Islet precursor cell (in vitro differentiated cells): ENCODE results near the gene TSSK3.
"Not testable (repeated sequence)": the region's sequence is repeated elsewhere in the genome, so short reads cannot be mapped to it uniquely, and the experiment has no call there.

Source experiments
- DNase-seq: peaks from one replicate; pipeline ENCODE4 v3.0.0-alpha.2; 2018

The TSSK3 gene

DNA sequence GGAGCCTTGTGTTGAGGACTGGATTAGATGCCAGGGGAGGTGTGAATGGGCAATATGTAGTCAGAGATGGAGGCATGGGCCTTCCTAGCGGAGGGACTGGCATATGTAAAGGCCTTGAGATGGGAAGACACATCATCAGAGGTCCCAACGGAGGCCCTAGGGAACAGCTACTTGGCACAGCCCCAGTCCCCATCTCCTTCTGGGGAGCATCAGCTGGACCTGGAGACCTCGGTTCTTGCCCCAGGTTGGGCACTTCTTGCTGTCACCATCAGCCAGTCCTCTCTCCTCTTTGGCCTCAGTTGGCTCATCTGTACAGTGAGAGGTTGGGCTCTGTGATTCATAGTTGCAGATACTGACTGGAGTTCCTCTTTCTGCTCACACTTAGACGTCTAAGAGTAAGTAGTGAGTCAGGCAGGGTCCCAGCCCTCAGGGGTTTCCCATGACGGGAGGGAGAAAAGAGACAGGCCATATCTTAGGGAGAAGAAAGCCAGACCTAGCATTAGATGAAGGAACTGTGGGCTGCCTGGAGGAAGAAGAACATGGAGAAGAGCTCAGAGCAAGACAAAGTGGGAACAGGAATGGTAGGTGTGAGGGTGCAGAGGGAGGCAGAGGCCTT lies 22.9 kb upstream of the TSSK3 start:
- DNase-seq = peak; percentile 96

DNA sequence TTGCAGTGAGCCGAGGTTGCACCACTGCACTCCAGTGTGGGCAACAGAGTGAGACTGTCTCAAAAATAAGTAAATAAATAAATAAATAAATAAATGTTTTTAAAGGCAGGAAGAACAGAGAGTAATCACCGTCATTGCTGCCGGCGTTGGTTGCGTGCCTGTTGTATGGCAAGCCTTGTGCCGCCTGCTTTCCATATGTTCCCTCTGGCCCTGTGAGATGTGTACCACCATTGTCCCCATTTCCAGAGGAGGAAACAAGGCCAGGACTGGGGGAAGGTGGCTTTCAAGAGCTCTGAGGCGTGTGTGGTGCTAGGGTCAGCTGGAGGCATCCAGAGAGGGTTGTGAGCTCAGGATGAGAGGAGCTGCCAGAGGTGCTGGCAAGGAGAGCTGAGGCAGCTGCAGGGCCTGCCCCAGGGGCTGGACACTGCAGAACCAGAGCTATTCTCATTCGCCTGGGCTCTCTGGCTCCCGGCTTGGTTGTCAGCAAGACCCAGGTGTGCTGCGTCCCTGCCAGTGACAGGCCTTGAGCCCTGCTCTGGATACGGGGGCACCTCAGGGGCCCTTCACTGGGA lies 21.1 kb upstream of the TSSK3 start:
- DNase-seq = peak; percentile 61

DNA sequence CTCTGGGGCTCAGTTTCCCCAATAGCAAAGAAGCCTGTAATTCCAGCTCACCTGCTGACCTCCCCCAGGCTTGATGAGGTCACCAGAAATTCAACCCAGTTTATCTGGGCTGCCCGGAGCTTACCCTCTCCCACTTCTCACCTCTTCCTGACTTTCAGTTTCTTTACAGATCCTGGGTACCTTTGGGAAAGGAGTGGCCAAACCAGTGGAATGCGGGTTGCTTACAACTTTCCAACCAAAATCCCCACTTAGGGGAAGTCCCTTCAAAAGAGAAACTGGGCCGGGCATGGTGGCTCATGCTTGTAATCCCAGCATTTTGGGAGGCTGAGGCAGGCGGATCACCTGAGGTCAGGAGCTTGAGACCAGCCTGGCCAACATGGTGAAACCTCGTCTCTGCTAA lies 20.4 kb upstream of the TSSK3 start:
- DNase-seq = peak; percentile 49

DNA sequence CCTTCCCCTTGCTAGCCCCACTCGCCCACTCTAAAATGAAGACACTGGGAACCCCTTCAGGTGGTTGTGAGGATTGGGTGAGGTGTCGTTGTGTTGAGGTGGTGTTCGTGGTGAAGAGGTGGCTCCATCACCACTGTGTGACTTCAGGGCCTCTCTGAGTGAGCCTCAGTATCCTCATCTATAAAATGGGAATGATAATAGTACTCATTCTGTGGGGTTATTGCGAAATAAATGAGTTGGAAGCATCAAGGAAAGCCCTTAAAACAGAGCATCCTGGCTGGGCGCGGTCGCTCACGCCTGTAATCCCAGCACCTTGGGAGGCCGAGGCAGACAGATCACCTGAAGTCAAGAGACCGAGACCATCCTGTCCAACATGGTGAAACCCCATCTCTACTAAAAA lies 19.6 kb upstream of the TSSK3 start:
- DNase-seq = no peak

DNA sequence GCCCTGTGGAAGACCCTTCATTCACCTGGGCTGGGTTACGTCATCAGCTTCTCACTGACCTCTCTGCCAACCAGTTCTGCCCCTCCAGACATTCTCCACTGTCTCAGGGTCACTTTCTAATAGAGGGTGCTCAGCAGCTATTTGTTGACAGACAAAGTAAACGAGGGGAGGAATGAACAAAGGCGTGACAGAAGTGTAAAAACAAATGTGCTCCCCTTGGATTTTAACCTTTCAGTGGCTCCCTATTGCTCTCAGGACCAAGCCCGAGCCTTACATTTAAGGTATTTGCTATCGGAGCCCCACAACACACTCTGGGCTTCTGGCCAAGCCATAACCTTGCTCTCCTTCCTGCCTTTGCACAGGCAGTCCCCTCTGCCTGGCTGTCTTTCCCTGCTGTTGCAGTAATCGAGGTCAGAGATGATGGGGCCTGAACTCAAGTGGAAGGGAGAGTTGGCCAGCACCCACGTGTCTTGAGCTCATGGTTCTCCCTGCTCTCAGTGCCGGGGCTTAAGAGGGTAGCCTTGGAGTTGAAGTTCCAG lies 17.0 kb upstream of the TSSK3 start:
- DNase-seq = no peak

DNA sequence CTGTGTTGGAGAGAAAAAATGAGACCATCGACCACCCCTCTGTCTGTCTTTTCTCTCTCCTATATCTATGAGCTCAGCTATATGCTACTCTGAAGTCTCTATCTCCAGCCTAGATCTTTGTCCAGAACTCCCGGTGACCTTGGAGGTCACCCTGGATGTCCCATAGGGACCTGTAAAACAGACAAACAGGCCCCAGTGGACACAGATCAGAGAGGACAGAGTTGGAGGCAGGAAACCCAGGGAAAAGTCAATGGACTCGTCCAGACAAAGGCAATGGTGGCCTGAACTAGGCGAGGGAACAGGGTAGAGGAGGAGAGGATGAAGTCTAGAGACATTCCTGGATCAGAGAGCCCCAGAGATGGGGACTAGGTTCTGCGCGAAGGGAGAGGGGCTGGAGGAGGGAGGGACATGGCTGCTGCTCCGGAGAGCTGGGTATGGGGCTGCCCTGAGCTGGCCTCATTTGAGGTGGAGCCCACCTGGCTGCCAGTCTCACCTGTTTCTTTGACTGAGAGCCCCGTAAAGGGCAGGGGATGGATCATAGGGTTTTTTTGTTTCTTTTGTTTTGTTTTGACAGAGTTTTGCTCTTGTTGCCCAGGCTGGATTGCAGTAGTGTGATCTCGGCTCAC lies 15.7 kb upstream of the TSSK3 start:
- no peak for DNase-seq

DNA sequence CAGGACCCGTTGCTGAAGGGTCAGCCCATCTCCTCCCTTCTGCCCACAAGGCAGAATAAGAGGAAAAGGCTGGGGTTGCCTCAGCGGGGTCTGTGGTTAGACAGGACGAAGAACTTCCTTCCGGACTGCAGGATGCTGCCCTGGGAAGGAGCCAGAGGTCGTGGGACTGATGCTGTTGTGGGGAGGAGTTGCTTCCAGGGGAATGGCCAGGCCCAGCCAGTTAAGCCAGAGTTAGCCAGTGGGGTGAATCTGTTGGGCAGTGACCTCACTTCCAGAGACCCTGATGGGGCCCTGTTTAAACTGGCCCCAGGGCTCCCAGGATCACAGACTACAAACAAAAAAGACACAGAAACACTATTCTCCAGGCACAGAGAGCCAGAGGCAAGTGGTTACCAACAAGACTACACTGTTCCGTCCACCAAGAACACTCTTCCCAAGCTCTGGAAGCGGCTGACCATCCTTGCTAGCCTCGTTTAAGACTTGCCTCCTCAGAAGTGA lies 13.1 kb upstream of the TSSK3 start:
- DNase-seq = peak; percentile 93

DNA sequence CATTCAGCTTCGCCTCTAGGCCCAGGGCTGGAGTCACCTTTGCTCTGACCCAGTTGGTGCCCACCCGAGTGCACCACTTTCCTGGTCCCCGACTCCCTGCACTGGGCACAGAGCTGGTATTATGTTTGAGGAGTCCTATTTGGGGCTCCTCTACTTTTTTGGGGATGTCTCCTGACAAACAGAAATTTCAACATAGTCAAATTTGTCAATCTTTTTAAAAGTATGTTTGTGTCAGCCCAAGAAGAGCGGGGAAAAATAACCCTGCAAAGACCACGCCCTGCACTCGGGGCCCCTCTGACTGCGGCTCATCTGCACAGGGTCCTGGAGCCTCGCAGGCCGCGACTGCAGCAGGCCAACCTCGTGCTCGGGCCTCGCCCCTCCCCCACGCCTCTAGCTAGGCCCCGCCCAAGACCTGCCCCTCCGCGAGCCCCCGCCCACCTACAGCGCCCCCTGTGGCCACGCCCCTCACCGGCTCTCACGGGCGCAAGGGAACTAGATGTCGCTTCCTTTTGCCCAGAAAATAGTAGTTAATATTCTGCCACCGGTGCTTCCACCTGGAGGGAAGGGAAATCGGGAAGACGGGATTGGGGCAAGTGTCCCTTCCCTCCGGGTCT lies 11.4 kb upstream of the TSSK3 start:
- no peak for DNase-seq

DNA sequence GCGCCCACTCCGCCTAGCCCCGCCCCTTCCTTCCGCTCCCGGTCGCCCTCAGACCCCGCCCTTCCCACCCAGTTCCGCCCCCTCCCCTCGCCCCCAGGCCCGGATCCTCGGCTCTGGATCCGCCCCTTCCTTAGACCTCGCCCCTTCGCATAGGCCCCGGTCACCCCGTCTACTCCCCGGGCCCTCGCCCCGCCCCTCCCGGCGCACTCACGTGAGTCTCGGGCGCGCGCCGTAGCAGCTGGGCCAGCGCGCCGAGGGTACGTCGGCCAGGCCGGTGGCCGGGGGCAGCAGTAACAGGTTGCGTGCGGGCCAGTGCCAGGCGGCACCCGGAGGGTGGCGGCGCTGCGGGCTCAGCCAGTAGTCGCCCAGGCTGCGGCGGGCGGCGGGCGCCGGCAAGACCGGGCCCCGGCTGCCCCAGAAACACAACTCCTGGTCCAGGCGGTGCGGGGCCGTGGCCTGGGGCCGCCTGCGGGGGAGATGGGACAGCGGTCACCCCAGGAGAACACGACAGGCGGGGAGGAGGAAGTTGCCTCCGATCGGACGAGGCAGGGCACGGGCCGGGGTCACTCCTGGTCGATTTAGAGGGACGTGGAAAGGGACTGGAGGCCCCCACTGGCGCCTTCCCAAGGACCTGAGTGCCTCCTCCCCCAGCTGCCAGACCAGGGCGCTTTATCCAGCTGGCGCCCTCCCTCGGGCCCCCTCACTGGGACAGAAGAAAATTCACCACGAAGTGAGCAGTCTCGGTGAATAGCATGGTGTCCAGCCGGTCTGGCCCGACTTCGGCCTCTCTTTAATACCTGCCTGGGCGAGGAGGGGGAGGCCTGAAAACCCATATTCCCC lies 10.7 kb upstream of the TSSK3 start:
- peak; percentile 97 for DNase-seq

DNA sequence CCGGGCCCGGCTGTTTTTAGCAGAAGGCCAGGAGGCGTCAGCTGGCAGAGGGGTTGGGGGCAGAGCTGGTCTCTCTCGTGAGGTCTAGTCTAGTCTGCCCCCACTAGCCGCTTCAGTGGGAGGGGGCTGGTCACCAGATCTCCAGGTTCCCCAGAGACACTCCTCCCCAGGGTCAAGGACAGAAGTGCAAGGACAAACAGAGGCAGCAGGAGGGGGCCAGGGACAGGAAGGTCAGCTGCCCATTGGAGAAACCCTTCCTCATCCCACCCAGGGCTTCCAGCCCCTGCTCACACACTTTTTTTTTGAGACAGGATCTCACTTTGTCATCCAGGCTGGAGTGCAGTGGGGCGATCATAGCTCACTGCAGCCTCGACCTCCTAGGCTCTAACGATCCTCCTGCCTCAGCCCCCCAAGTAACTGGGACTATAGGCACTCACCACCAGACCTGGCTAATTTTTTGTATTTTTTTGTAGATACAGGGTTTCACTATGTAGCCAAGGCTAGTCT lies 10.0 kb upstream of the TSSK3 start:
- DNase-seq = no peak

DNA sequence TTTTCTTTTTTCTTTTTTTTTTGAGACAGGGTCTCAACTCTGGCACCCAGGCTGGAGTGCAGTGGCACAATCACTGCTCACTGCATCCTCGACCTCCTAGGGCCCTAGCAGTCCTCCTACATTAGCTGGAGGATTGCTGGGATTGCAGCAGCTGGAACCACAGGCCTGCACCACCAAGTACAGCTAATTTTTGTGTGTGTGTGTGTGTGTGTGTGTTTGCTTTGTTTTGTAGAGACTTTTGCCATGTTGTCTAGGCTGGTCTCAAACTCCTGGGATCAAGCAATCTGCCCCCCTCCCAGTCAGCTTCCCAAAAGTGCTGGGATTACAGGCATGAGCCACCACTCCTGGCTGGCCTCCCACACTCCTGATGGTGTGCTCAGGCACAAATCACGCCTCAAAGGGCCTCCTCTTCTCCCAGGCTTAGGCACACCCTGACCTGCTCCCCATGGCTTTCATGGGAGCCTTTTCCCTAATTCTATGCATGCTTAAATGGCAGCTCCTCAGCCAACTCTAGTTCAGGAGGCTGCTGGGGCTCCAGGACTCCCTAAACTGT lies 9.4 kb upstream of the TSSK3 start:
- DNase-seq = no peak

DNA sequence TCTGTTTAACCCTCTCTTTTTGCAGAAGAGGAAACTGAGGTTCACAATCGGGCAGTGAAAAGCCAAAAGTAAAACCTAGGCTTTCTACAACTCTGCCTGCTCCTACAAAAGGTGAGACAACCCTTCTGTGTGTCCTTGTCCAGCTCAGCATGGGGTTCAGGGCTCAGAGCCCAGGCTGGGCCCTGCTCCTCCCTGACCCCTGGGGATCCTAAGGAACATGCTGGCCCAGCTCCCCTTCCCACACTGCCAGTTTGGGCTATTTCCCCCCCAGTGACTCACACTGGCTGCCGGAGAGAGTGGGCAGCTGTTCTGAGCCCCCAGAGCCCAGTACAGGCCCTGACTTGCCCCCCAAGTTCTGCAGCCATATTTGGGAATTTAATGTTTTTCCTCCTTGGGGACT lies 8.9 kb upstream of the TSSK3 start:
- DNase-seq = no peak

DNA sequence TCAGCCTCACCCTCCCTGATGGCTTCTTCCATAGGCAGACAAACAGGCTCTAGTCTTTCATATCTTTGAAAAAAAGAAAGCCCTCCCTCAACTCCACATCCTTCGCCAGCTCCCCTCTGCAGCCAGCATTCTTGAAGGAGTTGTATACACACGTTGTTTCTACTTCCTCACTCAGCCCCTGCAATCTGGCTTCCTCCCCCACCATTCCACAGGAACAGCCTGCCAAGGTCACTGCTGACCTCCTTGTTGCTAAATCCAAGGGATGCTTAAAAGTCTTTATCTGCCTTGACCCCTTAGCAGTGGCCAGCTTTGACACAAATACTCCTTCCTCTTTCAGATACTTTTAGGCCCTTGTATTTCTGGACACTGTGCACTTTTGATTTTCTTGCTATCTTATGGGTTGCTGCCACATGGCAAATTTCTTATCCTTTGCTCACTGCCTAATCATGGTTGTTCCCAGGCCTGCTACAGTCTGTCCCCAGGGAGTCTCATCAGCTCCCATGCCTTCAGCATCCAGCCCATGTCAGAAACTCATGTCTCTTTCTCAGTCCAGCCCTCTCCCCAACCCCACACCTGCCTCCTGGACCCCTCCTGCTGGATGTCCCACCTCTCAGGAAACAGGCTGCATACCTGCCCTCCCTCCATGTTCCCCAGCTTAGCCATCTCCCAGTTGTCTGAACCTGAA lies 8.3 kb upstream of the TSSK3 start:
- DNase-seq = no peak

DNA sequence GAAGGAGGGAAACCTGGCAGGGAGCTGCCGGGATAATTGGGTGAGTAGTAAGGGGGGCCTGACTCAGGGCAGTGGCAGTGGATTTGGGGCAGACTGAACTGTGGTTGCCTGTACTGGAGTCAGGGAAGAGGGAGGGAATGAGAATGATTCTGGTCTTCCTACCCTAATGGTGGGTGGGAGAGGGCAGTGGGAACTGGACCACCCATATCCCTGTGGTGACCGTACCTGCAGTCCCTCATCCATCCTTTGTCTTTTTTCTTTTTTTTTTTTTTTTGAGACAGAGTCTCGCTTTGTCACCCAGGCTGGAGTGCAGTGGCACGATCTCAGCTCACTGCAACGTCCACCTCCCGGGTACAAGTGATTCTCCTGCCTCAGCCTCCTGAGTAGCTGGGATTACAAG lies 6.6 kb upstream of the TSSK3 start:
- not testable (repeated sequence) for DNase-seq

DNA sequence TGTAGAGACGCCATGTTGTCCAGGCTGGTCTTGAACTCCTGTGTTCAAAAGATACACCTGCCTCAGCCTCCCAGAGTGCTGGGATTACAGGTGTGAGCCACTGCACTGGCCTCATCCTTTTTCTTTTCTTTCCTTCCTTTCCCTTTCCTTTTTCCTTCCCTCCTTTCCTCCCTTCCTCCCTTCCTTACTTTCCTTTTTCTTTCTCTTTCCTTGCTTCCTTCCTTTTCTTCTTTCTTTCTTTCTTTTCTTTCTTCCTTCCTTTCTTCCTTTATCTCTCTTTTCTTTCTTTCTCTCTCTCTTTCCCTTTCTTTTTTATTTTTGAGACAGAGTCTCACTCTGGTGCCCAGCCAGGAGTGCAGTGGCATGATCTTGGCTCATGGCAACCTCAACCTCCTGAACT lies 5.9 kb upstream of the TSSK3 start:
- no peak for DNase-seq

DNA sequence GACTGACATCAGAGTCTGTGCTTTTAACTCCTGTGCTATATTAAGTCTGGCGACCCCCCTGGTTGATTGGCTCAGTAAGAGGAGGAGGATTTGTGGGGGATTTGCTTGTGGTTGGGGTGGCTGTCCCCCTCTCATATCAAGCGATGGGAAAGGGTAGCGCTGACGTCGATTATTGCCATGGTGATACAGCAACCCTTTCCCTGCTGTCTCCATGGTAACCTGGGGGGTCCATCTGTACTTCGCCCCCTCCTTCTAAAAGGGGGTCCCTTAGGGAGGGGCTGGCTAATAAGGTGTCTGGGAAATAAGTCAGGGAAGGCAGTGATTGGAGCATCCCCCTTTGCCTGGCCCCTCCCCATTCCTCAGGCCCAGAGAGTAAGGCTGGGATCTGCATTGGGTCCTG lies 4.7 kb upstream of the TSSK3 start:
- no peak for DNase-seq

DNA sequence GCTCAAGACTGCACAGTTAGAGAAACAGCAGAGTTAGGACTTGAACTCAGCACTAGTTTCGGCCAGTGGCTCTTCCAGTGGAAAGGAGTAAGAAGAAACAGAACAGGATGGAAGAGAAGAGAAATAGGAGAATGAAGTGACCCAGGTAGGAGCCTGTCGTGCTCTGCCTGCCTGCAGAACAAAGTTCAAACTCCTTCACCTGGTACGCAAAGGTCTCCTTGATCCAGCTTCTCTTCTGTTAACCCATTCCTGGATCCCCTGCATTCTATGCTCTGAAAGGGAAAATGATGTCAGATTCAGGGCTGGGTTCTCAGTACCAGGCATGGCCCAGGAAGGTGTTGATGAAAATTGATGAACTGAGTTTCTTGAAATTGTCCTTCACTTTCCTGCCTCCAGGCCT lies 3.9 kb upstream of the TSSK3 start:
- no peak for DNase-seq

DNA sequence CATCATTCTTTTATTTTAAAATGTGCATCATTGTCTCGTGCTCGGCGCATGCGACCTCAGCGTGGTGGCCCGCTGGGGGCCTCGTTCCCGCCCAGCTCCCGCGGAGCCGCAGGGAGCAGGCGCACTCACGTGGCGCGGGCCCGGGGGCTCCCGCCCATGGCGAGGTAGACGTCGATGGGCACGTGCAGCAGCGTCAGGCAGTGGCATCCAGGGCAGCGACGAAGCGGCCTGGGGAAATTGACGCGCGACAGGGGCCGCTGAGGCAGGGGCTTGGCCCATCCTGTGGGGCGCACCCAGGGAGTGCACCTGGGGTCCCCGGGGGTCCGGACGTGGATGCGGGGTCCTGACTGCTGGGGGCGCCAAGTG lies 1.0 kb upstream of the TSSK3 start:
- DNase-seq = no peak

DNA sequence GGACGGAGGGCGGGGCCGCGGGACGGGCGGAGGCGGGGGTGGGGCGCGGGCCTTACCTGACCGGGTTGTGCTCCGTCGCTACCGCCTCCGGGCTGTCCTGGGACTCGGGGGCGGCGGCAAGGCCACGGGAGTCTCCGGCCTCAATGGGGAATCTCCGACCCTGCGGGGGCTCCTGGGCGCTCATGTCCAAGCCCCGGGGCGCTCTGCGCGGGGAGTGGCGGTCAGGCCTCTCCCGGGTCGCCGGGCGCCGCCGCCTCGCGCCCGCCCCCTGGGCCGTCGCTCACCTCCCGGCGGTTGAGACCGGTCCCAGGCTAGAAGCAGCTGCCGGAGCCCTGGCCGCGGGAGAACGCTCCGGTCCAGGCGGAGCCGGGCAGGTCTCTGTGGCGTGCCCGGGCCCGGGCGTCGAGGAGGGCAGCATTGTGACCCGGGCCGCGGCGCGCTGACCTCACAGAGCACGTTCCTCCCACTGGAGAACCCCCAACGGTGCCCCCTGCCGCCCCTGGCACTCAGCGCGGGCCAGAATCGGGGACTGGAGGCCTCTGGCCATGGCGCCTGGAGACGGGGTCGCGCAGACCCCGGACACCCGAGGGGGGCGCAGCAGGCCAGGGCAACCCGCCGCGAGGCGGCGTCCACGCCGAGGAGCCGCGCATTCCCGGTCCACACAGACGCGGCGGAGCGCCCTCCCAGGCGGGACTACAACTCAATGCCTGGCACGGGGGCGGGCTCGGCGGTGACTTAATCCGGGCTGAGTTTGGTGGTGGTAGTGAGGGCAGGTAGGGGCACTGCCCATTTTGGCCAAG lies 465 bp upstream of the TSSK3 start:
- DNase-seq = peak; percentile 81

DNA sequence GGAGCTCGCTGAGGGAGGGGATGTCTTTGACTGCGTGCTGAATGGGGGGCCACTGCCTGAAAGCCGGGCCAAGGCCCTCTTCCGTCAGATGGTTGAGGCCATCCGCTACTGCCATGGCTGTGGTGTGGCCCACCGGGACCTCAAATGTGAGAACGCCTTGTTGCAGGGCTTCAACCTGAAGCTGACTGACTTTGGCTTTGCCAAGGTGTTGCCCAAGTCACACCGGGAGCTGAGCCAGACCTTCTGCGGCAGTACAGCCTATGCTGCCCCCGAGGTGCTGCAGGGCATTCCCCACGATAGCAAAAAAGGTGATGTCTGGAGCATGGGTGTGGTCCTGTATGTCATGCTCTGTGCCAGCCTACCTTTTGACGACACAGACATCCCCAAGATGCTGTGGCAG lies 1.4 kb downstream of the TSSK3 start:
- no peak for DNase-seq

DNA sequence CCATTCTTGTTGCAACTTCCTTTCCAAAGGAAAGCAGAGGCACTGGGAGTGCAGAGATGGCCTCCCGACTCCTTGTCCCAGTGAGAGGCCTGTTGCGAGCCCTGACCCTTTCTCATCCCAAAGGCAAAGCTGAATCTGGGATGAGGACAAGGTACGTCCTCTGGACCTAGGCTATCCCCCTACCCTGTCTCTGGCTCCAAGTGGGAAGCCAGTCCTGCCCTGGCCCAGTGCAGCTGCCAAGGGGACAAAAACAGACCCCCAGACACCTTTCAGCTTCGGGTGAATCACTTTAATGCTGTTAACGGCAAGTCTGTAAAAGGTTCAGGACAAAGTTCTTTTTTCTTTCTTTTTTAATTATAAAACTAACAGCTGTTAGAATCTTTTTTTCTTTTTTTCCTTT lies 2.5 kb downstream of the TSSK3 start:
- no peak for DNase-seq
